Memory B cell (primary cell): ENCODE data around the gene MICAL3.
"Not testable (repeated sequence)": the region's sequence is repeated elsewhere in the genome, so short reads cannot be mapped to it uniquely, and the experiment has no call there.

ENCODE experiments used
- ATAC-seq: fragments of 150-1000 bp; cut with Tn5 transposase; 2 replicates; pipeline ENCODE4 v1.10.0; 2021; ENCODE audit warnings: low read depth, mild to moderate bottlenecking, moderate library complexity
- DNase-seq, 2 donors: peaks; one replicate each; pipeline ENCODE4 v3.0.0; 2022; ENCODE audit warnings: low spot score in 2 of 2
- H3K27ac Mint-ChIP-seq: one replicate; pipeline ENCODE4 v1.8.0; 2022; ENCODE audit warnings: mild to moderate bottlenecking, moderate library complexity, mixed read lengths
- H3K27me3 Mint-ChIP-seq: one replicate; pipeline ENCODE4 v1.8.0; 2022; ENCODE audit warnings: mixed read lengths
- H3K36me3 Mint-ChIP-seq: one replicate; pipeline ENCODE4 v1.8.0; 2022; ENCODE audit warnings: mild to moderate bottlenecking, mixed read lengths
- H3K4me1 Mint-ChIP-seq: one replicate; pipeline ENCODE4 v1.8.0; 2022; ENCODE audit warnings: mixed read lengths
- H3K4me3 Mint-ChIP-seq: one replicate; pipeline ENCODE4 v1.8.0; 2022; ENCODE audit warnings: mild to moderate bottlenecking, moderate library complexity, mixed read lengths
- H3K9me3 Mint-ChIP-seq: one replicate; pipeline ENCODE4 v1.8.0; 2022; ENCODE audit warnings: mixed read lengths

Gene MICAL3

GRCh38 chr22:17763442-17763841, 260.9 kb downstream of the MICAL3 start:
- DNase-seq, H3K27ac Mint-ChIP-seq, ATAC-seq, H3K27me3 Mint-ChIP-seq, H3K36me3 Mint-ChIP-seq, H3K4me3 Mint-ChIP-seq, H3K9me3 Mint-ChIP-seq: not testable (repeated sequence)
- peaks cover 17% of the 10 kb centered on the region for H3K4me1 Mint-ChIP-seq

- no peaks in the 10 kb centered on the region for H3K9me3 Mint-ChIP-seq
- peaks cover 11% of the 10 kb centered on the region for H3K4me1 Mint-ChIP-seq
- ATAC-seq = no peak
- no peak overlapping the region for H3K4me3 Mint-ChIP-seq
- no peak overlapping the region for H3K27ac Mint-ChIP-seq
- DNase-seq = no peak
- peaks cover 4% of the 10 kb centered on the region for H3K36me3 Mint-ChIP-seq
- H3K27me3 Mint-ChIP-seq = no peaks in the 10 kb centered on the region
Measured at GRCh38 chr22:17761138-17761488, 263.2 kb downstream of the MICAL3 start.

GRCh38 chr22:17754233-17754925, 270.0 kb downstream of the MICAL3 start:
- no peak overlapping the region for H3K27ac Mint-ChIP-seq

GRCh38 chr22:17753401-17753989, 270.9 kb downstream of the MICAL3 start:
- no peak for ATAC-seq

More at GRCh38 chr22:17754233-17754925, 270.0 kb downstream of the MICAL3 start:
- H3K36me3 Mint-ChIP-seq = peaks cover 6% of the 10 kb centered on the region
- peaks cover 5% of the 10 kb centered on the region for H3K4me1 Mint-ChIP-seq
- H3K27me3 Mint-ChIP-seq = no peaks in the 10 kb centered on the region
- ATAC-seq (peak; percentile 59), DNase-seq (no peak)
- H3K4me3 Mint-ChIP-seq = no peak overlapping the region
- no peaks in the 10 kb centered on the region for H3K9me3 Mint-ChIP-seq

GRCh38 chr22:17751596-17751995, 272.8 kb downstream of the MICAL3 start:
- H3K36me3 Mint-ChIP-seq = peaks cover 6% of the 10 kb centered on the region
- peak overlapping the region; percentile 28 for H3K27ac Mint-ChIP-seq
- H3K9me3 Mint-ChIP-seq = no peaks in the 10 kb centered on the region
- ATAC-seq = no peak
- peaks cover 3% of the 10 kb centered on the region for H3K4me1 Mint-ChIP-seq
- H3K4me3 Mint-ChIP-seq = no peak overlapping the region
- DNase-seq = no peak
- H3K27me3 Mint-ChIP-seq = no peaks in the 10 kb centered on the region

More at GRCh38 chr22:17753401-17753989, 270.9 kb downstream of the MICAL3 start:
- Mint-ChIP-seq H3K9me3 (no peaks in the 10 kb centered on the region), H3K27ac (no peak overlapping the region), H3K4me3 (no peak overlapping the region), H3K4me1 (peaks cover 4% of the 10 kb centered on the region), H3K36me3 (peaks cover 5% of the 10 kb centered on the region), H3K27me3 (no peaks in the 10 kb centered on the region)
- no peak for DNase-seq

GRCh38 chr22:17749605-17750395, 274.6 kb downstream of the MICAL3 start:
- Mint-ChIP-seq H3K9me3 (no peaks in the 10 kb centered on the region), H3K27me3 (no peaks in the 10 kb centered on the region), H3K27ac (no peak overlapping the region)

GRCh38 chr22:17748555-17749353, 275.6 kb downstream of the MICAL3 start:
- no peak for DNase-seq
- Mint-ChIP-seq H3K9me3 (no peaks in the 10 kb centered on the region), H3K4me1 (peaks cover 5% of the 10 kb centered on the region), H3K4me3 (no peak overlapping the region), H3K27me3 (no peaks in the 10 kb centered on the region), H3K27ac (no peak overlapping the region), H3K36me3 (peaks cover 6% of the 10 kb centered on the region)
- no peak for ATAC-seq

More at GRCh38 chr22:17749605-17750395, 274.6 kb downstream of the MICAL3 start:
- Mint-ChIP-seq H3K4me1 (peaks cover 2% of the 10 kb centered on the region), H3K36me3 (peaks cover 6% of the 10 kb centered on the region), H3K4me3 (no peak overlapping the region)
- DNase-seq (no peak), ATAC-seq (no peak)

GRCh38 chr22:17746916-17747315, 277.4 kb downstream of the MICAL3 start:
- ATAC-seq = no peak
- Mint-ChIP-seq H3K36me3 (peaks cover 6% of the 10 kb centered on the region), H3K9me3 (no peaks in the 10 kb centered on the region), H3K4me3 (no peak overlapping the region), H3K27me3 (no peaks in the 10 kb centered on the region), H3K27ac (peak overlapping the region; percentile 52), H3K4me1 (peaks cover 6% of the 10 kb centered on the region)
- no peak for DNase-seq

GRCh38 chr22:17744430-17744829, 279.9 kb downstream of the MICAL3 start:
- Mint-ChIP-seq H3K27ac (no peak overlapping the region), H3K36me3 (peaks cover 7% of the 10 kb centered on the region), H3K27me3 (no peaks in the 10 kb centered on the region), H3K4me1 (peaks cover 8% of the 10 kb centered on the region), H3K4me3 (no peak overlapping the region), H3K9me3 (no peaks in the 10 kb centered on the region)
- ATAC-seq (no peak), DNase-seq (no peak)

GRCh38 chr22:17743661-17744411, 280.5 kb downstream of the MICAL3 start:
- no peak overlapping the region for H3K4me3 Mint-ChIP-seq
- no peak for ATAC-seq
- H3K36me3 Mint-ChIP-seq = peaks cover 7% of the 10 kb centered on the region
- no peak for DNase-seq
- H3K4me1 Mint-ChIP-seq = peaks cover 8% of the 10 kb centered on the region
- H3K27ac Mint-ChIP-seq = peak overlapping the region; percentile 55
- H3K9me3 Mint-ChIP-seq = no peaks in the 10 kb centered on the region
- H3K27me3 Mint-ChIP-seq = no peaks in the 10 kb centered on the region

GRCh38 chr22:17742527-17742902, 281.8 kb downstream of the MICAL3 start:
- Mint-ChIP-seq H3K9me3 (no peaks in the 10 kb centered on the region), H3K27ac (peak overlapping the region; percentile 91), H3K36me3 (peaks cover 8% of the 10 kb centered on the region), H3K4me3 (no peak overlapping the region), H3K4me1 (peaks cover 8% of the 10 kb centered on the region), H3K27me3 (no peaks in the 10 kb centered on the region)
- peak; percentile 72 to 75 for DNase-seq
- ATAC-seq = peak; percentile 96

GRCh38 chr22:17741866-17742526, 282.4 kb downstream of the MICAL3 start:
- Mint-ChIP-seq H3K4me1 (peaks cover 8% of the 10 kb centered on the region), H3K9me3 (no peaks in the 10 kb centered on the region), H3K4me3 (no peak overlapping the region), H3K27ac (peak overlapping the region; percentile 91), H3K36me3 (peaks cover 8% of the 10 kb centered on the region), H3K27me3 (no peaks in the 10 kb centered on the region)
- ATAC-seq (no peak), DNase-seq (no peak)
